HG02970 (cell line): ENCODE measurements around the gene IL4I1.
A peak's percentile ranks its signal among the peaks of the same experiment; 100 is the strongest.

ENCODE experiments used
- ATAC-seq: cut with Tn5 transposase; IDR thresholded peaks from one replicate; pipeline ENCODE4 v1.9.1; 2021; ENCODE audit warnings: mild to moderate bottlenecking, moderate library complexity, moderate number of reproducible peaks; ENCODE audit not compliant: unreplicated experiment, low FRiP score

IL4I1 gene

DNA sequence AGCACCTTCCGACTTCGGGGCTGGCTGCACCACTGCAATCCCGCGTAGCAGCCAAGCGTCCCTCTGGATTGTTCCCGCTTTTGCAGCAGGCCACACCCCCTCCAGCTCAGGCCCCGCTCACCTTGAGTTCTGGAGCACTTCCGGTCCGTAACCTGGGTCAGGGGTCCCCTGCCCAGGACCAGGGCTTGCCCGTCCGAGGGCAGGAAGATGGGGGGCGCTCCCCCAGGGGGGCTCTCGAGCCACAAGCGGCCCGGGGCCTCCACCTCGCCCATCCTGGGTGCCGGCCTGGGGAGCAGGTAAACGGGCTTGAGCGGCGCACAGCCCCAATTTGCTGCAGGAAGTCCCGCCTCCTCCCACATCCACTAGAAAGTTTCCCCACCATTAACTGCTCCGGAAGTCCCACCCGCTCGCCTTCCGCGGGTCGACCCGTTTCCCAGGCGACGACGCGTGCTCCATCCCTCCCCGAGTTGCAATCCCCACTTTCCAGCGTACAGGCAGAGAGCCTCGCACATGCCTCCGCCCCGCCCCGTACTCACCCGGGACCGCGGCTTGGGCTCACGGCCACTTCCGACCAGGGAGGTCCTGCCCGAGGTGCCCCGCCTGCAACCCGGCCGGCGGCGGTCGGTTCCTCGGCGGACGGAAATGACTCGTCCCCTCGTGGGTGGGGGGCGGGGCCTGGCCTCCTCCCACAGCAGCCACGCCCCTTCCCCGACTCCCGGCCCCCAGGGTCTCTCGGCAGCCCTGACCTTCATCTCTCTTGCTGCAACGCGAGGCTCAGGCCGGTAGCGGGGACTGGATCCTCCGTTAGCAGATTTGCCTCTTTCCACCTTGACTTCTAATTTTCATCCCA is 29.5 kb downstream of the IL4I1 start, which contains the start of gene PNKP:
PNKP (minus strand) TSS at position 644 of the 850 bp plus-strand sequence; CDS start at position 272, 372 bp downstream.
- ATAC-seq, result peak; percentile 37

DNA sequence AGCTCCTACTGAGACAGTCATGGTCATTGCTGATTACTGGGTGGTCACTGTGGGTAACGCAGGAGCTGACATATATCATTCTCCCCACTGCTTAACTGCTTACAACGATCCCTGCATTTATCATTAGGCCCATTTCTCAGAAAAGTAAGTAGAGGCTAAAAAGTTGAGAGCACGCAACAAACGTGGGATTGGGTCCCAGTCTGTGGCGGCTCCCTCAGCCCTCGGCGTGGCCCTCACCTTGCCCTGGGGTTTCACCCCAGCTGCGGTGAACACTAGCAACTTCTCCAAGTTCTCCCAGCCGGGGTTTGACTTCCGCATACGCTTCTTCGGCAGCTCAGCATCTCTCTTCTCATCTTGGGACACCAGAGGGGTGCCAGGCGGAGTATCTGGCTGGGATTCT is 31.8 kb downstream of the IL4I1 start:
- ATAC-seq, result no peak

DNA sequence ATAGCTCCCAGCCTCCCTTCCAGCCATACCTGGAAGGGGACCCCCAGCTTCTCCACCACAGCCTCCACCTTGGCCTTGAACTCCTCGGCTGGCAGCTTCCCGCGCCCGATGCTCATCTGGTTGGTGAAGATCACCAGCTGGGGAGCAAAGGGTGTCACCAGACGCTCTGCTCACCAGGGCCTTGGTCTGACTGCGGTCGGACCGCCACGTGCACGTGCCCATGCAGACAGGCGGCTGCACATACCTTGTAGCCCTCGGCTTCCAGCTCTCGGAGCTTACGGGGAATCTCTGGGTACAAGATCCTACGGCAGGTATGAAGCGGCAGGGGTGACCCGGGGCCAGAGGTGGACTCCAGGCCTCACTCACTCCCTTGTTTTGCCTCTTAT is 32.8 kb downstream of the IL4I1 start:
- ATAC-seq, result no peak

DNA sequence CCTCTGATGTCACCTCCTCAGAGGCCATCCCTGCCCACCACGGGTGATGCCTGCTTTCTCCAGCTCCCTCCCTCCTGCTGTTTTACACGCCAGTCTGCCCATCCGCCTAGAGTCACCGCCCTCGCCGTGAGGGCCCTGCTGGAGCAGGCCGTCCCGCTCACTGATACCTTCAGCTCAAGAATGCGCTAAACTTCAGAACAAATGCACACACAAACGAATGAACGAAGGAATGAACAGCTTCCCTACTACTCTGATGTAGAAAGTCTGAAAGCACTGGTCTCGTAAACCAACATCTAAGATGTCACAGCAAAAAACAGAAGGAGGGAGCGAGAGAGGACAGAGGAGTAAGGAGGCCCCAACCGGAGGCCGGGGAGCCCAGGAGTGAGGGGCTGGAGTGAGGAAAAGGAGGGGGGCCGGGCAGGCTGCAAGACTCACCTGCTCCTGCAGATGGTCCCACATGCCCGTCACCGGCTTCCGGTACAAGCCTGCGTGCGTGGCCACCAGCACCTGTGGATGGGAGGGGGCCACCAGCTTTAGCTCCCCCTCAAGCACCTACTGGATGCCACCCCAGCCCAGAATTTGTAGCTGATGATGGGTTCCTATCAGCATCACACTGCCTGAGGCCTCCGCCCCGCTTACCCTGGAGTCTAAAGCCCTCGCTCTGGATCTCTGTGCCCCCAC is 33.3 kb downstream of the IL4I1 start:
- no peak for ATAC-seq

DNA sequence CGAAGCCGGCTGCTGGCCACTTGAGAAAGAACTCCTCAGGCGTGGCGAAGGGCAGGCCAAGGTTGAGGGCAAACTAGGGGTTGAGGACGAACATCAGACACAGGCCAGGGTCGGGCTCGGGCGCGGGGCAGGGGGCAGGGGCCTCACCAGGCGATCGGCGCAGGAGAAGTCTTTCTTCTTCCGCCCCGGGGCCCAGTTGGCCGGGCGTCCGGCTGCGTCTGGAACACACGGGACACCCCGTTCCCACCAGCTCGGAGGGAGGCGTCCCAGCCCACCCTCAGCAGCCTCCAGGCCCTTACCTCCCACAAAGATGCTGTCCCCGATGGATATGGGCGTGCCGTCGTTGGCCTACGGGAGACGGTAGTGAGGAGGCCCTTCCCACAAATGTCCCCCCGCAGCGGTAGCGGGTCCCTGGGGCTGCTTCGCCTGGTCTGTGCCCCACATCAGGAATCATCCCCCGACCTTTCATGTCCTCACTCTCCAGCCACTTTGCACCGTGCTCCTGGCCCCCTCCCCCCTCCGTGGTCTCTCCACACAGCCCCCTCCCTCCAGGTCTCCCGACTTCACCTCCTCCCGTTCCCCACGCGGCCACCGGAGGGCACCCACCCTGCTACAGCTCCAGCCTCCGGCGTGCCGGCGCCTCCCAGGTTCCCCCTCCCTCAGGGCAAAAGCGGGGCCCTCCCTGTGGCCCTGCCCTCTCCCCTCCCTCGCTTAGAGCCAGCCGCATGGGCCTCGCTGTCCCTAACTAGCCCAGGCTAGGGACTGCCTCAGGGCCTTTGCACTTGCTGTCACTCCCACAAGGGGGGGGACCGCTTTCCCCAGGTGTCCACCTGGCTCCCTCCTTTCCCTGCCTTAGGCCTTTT is 34.1 kb downstream of the IL4I1 start:
- no peak for ATAC-seq

DNA sequence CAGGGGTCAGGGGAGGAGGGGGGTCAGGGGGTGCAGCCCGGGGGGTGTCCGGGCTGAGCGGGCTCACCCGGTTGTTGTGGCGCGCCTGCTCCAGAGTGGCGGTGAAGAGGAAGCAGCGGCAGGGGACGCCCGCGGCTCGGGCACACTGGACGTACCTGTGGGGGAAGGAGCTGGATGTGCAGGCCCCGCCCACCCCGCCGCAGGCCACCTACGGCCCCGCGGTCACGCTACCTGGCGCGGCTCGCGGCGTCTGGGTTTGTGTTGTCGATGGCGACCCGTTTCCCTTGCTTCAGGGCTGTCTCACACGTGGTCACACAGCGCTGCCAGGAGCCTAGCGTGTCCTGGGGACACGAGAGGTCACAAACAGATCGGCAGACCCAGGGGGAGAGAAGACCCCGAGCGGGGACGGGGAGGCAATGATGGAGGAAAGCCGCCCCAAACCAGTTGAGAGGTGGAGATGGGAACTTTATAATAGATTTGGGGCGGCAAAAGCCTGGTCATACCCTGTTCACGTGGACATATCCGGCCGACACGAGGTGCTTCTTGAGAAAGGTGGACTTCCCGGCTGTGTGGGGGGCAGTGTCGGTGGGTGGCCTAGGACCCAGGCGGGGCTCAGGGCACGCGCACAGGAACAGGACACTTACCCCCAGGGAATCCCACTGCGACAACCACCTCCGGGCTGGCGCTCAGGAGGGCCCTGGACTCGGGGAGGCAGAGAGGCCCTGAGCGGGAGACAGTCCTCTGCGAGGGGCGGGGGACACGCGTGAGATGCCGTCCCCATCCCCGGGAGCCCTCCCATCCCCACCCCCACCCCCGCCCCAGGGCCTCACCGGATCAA is 34.9 kb downstream of the IL4I1 start:
- no peak for ATAC-seq

DNA sequence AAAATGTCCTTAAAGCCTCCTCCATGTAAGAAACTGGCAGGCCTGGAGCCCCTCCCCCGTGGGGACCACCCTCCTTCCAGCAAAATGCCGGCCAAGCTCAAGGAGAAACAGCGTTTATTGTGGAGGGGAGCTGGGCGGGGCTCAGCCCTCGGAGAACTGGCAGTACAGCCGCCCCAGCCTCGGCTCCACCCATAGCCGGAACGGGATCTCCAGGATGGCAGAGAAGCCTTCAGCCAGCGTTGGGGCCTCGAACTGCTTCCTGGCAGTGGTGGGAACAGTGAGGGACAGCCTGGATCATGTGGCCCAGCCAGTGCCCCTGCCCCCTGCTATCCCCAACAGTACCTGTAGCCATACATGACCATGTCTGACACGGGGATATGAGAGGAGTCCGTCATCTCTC is 35.6 kb downstream of the IL4I1 start:
- no peak for ATAC-seq

DNA sequence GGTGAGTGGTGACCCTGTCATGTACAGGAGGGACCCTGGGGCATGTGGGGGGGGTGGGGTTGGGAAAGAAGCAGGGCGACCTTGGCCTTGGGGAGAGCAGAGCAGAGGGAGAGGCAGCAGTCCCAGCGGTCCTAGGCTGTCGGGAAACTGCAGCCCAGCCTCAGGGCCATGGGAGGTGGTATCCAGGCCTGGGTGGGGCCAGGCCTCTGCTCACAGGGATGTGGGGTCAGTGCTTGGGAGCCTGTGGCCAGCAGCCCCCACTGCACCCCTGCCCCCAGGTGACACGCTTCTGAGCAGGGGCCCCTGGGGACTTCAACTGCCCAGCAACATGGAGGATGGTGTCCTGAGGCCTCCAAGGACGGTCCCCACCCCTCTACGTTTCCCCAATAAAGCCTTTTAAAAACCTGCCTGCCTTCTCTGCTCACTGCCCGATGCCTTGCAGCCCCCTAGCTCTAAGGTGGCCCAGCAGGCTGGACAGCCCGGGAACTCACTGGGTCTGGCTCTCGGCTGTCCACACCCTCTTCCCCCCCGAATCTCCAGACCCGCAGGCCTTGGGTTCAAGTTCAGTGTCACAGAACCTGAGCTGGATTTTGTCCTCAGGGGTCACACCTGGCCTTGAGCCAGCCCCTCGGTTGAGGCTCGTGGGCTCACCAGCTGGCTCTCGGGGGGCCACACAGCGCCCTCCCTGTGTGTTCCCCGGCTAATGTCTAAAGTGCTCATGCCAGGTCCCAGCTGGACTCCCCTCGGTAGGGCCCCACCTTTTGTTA is 36.2 kb downstream of the IL4I1 start:
- ATAC-seq, result no peak

DNA sequence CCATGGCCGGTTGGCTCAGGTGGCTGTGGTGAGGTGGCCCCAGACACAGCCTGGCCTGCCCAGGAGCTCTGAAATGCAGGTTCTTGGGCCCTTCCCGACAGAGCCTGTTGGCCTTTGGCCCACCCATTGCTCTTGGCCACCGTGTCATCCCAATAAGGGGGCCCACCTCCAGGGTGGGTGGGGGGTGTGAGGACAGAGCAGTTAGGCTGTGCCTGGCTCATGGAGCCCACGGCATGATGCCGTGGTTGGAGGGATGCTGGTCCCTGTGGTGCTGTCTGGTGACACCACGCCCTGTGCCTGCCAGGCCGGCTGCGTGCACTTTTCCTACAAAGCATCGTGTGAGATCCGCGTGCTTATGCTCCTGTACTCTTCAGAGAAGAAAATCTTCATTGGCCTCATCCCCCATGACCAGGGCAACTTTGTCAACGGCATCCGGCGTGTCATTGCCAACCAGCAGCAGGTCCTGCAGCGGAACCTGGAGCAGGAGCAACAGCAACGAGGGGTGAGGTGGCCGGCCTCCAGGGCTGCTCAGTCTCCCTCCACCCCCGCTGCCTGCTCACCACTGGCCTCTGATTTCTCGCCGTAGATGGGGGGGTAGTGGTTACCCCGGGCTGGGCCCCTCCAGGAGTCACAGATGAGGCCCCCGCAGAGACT is 36.9 kb downstream of the IL4I1 start:
- no peak for ATAC-seq

DNA sequence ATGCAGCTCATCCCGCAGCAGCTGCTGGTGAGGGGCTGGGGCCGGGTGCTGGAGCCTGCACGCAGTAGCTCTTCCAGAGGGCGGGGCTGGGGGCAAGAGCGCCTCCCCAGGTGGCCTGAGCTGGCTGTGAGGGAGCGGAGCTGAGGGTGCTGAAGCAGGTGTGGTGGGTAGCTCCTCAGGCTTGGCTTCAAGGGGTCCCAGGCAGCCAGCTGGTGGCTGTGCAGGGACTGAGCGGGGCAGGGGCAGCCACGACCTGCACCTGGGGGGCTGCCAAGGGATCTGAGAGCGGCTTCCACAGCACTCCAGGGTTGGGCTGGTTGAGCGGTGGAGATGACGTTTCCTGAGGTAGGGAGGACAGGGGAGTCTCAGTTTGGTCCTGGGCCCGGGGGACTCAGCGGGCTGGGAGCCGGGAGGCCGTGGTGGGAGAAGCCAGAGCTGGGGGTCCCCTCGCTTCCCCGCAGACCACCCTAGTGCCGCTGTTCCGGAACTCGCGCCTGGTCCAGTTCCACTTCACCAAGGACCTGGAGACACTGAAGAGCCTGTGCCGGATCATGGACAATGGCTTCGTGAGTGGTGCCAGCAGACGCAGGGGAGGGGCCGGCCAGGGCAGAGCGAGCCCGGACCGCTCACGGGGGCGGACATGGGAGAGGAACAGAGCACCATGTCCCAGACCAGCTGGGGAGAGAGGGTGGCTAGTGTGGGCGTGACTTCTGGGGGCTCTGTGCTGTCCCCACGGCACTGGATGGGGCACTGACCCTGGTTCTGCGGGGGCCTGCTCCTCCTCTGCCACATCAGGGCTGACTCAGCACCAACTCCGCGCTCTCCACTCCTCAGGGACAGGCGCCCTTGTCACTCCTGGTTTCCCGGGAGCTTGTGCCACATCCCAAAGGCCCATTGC is 38.4 kb downstream of the IL4I1 start:
- ATAC-seq, result no peak

DNA sequence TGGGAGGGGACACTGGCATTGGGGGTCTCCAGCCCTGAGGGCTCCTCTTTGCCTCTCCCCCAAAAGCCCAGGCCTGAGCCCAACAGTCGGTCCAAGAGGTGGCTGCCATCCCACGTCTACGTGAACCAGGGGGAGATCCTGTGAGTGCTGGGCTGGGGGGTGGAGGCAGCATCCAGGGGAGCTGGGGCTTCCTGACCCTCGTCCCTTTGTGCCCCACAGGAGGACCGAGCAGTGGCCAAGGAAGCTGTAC is 38.9 kb downstream of the IL4I1 start:
- ATAC-seq, result no peak

DNA sequence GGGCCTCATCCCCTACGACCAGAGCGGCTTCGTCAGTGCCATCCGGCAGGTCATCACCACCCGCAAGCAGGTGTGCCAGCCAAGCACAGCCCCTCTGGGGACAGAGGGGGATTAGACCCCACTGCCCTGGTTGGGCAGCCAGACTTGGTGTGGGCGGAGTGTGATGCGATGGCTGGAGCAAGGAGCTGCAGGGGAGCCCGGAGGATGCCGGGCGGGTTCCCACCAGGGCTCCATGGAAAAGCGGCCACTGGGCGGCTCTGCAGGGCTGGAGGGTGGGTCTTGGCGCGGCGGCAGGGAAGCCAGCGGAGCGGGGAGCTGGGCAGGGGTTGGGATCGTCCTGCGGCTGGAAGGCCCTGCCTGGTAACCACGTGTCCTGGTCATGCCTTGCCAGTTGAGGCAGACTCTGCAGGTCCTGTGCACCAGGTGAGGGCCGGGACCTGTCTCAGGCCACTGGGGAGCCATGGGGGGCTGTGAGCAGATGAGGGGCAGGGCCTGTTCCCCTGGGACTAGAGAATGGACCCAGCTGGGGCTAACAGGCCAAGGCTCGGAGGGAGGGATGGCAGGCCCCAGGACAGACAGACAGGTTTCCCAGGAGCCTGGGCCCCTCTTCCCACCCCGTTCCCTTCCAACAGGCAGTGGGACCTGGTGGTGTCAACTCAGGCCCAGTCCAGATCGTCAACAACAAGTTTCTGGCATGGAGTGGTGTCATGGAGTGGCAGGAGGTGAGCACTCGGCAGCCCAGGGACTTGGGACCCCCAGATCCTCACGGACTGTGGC is 39.4 kb downstream of the IL4I1 start:
- ATAC-seq, result no peak

DNA sequence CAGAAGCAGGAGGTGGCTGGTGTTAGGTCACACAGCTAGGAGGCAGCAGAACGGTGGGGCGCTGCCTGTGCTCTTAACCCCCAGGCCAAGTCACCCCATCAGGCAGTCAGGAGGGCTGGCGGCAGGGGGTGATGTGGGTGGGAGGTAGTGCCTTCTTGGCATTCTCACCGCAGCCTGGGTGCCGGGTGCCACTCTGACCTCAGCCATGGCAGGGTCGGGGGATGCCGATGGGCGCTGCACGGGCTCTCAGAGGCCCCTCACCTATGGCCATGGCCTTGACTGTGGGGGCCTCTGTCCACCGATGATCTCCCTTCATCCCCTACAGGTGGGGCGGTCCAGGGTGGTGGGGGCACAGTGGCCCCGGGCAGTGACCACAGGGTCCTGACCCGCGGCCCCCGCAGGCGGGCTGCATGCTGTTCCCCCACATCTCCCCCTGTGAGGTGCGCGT is 40.1 kb downstream of the IL4I1 start:
- ATAC-seq, result no peak

DNA sequence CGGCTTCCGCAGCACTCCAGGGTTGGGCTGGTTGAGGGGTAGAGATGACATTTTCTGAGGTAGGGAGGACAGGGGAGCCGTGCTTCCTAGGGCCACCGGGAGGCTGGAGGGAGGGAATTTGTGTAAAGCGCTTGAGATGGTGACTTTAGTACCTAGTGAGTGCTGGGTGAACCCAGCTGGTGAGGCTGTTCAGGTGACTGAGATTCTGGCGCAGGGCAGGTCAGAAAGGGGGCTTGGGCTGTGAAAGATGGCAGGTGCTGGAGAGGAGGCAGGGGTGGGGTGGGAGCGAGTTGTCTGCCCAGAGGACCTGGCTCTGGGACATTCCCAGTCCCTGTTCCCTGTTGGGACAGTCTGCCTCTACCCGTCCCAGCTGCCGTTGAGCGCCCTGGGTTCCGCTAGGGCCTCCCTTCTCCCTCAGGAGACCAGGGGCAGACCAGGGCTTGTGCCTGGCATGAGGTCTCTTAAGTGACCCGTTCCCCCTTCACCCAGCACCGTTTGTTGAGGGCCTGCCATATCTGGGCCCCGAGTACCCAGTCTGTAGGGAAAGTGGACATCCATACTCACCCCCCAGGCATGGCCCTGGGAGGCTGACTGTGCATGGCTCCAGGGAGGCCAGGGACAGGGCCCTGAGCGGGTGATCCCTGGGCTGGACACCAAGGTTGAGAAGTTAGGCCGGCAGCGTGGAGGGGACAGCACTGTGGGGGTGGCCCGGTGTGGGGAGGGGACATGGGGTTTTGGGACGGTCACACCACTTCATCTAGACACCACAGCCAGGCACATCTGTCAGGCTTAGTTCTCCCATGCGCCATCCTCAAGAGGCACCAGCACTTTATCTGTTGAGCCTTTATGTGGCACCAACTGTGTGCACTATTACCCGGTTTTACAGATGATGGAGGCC is 40.8 kb downstream of the IL4I1 start:
- no peak for ATAC-seq

DNA sequence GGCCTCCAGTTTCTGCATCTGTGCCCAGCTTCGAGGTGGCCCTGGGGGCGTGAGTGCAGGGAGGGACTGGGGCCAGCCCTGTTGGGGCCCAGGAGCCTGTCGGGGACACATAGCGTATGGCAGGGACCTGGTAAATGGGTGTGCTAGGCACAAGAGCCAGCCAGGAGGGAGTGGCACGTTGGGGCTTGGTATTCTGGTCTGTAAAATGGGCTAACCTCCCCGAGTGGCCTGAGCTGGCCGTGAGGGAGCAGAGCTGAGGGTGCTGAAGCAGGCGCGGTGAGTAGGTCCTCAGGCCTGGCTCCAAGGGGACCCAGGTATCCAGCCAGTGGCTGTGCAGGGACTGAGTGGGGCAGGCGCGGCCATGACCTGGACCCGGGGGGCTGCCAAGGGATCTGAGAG is 41.4 kb downstream of the IL4I1 start:
- no peak for ATAC-seq
